ENCODE data around the gene SLC16A6.
"Not testable (repeated sequence)": the region's sequence is repeated elsewhere in the genome, so short reads cannot be mapped to it uniquely, and the experiment has no call there.

Gene SLC16A6

DNA sequence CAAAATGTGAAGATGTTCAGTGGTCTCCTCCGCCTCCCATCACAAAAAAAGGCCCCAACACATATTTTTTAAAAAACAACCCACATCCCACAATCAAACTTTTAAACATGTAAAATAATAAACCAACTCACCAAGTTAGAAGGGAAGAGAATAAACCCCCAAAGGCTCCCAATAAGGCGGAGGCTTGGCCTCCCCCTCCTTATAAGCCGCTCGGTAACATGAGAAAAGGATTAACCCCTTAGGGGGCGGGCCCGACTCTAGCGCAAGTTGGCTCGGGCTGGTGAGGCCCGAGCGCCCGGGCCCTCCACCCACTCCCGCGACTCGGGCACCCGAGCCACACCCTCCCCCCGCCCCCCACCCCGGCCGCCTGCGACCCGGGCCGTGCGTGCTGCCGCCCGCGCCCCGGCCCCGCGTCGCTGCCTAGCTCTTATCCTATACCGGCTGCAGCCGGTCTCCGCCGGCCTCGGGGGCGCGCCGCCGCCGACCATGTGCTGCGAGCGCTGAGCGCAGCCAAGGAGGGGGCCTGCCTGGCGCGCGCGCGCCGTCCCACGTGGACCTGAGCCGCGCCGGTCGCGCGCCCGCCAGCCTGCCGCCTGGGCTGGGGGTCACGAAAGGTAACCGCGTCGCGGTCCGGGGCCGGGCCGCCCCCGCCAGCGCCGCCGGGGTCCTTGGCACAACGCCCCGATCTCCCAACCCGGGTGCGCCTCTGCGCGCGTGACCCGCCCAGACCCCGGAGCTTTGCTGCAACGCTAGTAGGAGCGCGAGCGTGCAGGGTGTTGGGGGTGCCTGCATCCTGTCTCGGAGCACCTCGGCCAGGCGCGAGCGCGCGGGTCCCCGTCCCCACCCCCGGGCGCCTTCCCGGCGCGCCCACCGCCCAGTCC lies at the start of gene SLC16A6, which contains the start of gene ARSG:
SLC16A6 (minus strand) TSS at position 173 of the 881 bp plus-strand sequence. CDS start 12,807 bp downstream, outside the sequence.
ARSG (plus strand) TSS at position 541 of the 881 bp plus-strand sequence. CDS start 15,999 bp downstream, outside the sequence.
- DNase-seq, result peak; percentile 61 to 82

DNA sequence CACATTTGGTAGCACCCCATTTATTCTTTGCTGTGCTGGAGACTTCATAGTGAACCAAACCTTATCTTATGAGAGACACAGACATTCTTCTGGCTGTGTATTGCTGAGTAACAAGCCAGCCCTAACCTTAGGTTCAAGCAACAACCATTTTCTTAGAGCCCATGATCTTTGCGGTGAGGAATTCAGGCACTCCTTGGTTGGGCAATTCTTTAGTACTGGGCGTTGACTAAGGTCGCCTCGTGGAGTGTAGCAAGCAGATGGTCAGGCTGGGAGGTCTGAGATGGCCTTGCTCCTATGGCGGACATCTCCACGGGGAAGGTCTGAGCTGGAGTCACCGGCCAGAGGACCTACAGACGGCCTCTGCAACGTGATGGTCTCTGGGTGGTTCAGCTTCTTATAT lies 43.5 kb upstream of the SLC16A6 start:
- no peak for DNase-seq

- DNase-seq, result not testable (repeated sequence)
These were observed 41.0 kb upstream of the SLC16A6 start for GRCh38 chr17:68331932-68332331.

DNA sequence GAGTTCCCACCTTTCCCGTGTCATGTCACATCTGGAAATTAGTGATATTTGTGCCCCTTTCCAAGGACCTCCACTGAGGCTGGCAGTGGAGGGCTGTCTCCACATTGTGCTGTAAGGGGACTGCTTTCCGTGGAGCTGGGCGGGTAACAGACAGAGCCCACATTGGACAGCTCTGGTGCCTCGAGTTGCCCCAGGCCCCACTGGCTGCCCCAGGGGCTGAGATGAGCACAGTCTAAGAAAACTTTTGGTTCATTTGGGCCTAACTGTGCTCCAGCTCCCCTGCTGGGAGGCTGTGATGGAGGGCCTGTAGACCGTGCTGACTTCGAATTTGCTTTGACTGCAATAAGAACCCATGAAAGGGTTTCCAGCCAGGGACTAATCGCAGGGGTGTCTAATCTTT lies 38.4 kb upstream of the SLC16A6 start:
- no peak for DNase-seq

GRCh38 chr17:68328676-68329075 lies 37.7 kb upstream of the SLC16A6 start:
- no peak for DNase-seq

- DNase-seq, result no peak
These were observed 37.1 kb upstream of the SLC16A6 start for GRCh38 chr17:68327823-68328557.

- DNase-seq, result no peak
These were observed 35.8 kb upstream of the SLC16A6 start for GRCh38 chr17:68326681-68327080.

GRCh38 chr17:68325961-68326360 lies 35.0 kb upstream of the SLC16A6 start:
- DNase-seq, result no peak

DNA sequence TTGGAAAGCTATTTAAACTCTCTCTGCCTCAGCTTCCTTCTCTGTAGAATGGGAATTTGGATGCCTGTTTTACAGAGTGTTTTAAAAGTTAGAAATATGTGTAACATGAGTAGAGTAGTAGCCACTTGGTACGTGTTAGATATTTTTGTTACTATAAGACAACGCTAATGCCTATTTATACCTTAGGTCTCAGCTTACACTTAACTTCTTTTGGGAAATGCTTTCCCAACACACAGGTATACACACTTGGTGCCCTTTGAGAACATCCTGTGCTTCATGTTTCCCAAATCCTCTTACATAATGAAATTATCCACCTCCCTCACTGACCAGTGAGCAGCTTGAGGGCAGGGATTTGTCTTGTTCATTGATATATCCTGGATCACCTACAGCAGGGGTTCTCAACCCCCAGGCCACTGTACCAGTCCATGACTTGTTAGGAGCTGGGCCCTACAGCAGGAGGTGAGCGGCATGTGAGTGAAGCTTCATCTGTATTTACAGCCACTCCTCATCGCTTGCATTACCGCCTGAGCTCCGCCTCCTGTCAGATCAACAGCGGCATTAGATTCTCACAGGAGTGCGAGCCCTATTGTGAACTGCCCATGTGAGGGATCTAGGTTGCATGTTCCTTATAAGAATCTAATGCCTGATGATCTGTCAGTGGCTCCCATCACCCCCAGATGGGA lies 33.9 kb upstream of the SLC16A6 start:
- DNase-seq, result no peak

- DNase-seq, result no peak
These were observed 33.2 kb upstream of the SLC16A6 start for GRCh38 chr17:68324114-68324513.

- DNase-seq, result no peak
These were observed 31.7 kb upstream of the SLC16A6 start for GRCh38 chr17:68322630-68323029.

GRCh38 chr17:68321556-68321954 lies 30.6 kb upstream of the SLC16A6 start:
- no peak for DNase-seq

GRCh38 chr17:68320943-68321555 lies 30.1 kb upstream of the SLC16A6 start:
- DNase-seq, result no peak

GRCh38 chr17:68320311-68320865 lies 29.5 kb upstream of the SLC16A6 start:
- DNase-seq, result no peak

DNA sequence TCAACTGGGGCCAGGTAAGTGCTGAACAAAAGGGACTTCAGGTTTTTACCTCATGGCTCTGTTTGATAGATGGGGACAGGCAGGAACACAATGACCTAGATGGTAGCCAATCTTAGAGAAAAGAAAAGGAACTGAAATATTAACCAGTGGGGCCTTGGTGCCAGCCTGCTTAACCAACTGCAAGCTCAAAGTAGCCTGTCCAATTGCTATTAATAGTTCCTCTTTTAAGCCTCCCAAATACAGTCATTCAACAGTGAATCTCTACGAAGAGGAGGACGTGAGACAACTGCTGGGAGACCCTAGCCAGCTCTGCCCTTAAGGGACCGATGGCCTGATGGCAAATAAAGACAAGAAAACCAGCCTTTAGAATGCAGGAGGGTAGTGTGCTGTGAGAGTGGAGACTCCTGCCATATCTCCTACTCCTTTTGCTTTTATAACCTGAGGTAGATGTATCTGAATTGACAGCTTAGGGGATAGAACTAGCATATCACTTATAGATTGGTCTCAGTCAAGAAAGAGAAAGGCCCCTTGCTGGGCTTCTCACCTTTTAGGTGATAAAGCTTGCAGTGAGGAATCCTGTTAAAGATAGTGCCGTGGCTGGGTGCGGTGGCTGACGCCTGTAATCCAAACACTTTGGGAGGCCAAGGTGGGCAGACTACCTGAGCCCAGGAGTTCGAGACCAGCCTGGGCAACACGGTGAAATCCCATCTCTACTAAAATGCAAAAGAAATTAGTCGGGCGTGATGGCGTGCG lies 28.7 kb upstream of the SLC16A6 start:
- no peak for DNase-seq

DNA sequence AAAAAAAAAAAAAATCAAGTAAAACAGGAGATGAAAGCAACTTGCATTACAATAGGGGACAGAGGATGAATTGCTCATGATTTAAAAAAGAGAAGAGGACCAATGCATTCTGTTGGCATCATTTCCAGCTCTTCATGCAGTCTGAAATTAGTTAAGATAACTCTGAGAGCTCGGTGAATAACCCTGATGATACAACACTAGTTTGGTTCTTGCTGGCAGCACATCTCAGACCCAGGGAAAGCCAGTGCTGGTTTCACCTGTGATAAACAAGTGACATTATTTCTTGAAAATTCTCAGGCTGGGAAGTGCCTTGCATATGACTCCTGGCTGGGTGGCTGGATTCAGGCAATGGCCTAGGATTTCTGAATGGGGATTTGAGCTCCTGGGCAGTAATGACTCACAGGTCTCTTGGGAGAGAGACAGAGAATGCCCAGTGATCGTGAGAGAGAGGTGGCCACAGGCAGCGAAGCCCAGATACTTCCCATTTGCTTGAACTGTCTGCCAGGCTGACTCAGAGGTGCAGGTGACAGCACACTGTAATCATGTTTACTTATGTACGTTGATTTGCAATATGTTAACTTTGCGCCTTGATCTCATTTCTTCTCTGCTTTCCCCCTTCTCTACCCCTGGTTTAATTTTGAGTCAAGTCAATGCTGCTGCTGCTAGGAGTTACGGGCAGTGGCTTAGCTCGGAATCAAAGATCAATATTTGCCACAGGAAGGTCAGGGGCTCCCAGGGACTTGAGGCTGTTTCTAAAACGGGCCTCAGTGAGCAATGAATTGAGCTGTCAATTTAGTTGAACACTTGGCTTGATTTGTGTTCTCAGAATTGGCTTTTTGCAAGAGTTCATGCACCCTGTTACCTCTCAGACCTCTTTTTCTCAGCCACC lies 27.4 kb upstream of the SLC16A6 start:
- no peak for DNase-seq

DNA sequence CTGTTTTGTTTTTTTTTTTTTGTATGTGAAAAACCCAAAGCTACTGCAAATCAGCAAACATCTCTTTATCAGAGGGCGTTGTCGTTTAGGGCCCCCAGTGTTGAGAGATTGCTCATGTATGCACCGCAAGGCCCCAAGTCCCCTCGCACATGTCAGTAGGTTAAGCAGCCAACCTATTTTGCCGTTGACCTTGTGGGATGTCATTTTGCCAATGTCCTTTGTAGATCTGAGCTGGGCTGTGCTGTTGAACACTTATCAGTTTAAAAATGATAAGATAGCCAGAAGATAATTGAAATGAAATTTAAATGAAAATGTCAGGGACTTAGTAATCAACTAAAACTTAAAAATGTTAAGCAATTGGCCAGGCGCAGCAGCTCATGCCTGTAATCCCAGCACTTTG lies 26.5 kb upstream of the SLC16A6 start:
- DNase-seq, result no peak

DNA sequence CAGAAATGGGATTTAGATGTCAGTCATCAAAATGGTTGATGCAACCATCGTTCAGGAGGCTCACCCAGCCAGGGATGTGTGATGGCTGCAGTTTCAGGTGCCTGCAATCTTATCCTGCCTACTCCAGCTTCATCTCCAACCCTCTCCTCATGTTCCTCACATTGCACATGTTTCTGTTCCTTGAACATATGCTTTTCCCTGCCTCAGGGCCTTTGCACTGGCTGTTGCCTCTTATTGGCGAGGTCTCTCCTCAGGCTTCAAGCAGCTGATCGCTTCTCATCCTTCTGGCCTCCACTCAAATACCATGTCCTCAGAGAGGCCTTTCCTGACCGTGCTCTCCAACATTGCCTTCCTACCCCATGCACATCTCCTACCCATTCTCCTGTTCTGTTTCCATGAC lies 25.0 kb upstream of the SLC16A6 start:
- DNase-seq, result no peak

DNA sequence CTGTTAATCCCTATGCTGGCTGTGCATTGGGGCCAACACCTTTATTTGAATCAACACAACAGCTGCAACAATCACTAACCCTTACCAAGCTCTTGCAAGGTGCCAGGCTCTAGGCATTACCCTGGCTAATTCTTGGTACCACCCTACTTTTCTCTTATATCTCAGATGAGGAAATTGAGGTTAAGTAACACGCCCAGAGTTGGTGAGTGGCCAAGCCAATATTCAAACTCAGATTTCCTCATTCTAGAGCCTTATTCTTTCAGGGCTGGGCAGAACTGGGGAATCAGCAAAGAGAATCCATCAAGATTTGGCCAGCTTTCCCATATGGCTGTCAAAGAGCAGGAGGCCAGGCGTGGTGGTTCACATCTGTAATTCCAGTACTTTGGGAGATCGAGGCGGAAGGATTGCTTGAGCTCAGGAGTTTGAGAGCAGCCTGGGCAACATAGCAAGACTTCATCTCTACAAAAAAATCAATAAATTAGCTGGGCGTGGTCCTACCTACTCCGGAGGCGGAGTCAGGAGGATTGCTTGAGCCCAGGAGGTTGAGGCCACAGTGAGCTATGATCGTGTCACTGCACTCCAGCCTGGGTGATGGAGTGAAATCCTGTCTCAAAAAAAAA lies 24.1 kb upstream of the SLC16A6 start:
- no peak for DNase-seq

DNA sequence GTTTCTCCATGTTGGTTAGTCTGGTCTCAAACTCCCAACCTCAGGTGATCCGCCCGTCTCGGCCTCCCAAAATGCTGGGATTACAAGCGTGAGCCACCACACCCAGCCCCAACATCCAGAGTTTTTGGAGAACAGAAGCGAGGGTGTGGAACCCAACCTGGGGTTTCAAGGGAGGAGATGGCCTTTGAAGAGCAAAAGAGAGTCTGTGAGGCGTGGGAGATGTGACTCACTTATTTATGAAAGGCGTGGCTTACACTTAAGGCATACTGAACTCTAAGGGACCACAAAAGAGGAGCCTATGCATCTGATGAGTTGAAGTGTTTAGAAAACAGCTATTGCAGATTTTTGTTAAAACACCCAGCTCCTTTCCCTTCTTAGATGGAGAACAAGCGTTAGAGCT lies 19.2 kb upstream of the SLC16A6 start:
- no peak for DNase-seq
